ENCODE measurements around the gene DTNBP1.

The DTNBP1 gene

DNA sequence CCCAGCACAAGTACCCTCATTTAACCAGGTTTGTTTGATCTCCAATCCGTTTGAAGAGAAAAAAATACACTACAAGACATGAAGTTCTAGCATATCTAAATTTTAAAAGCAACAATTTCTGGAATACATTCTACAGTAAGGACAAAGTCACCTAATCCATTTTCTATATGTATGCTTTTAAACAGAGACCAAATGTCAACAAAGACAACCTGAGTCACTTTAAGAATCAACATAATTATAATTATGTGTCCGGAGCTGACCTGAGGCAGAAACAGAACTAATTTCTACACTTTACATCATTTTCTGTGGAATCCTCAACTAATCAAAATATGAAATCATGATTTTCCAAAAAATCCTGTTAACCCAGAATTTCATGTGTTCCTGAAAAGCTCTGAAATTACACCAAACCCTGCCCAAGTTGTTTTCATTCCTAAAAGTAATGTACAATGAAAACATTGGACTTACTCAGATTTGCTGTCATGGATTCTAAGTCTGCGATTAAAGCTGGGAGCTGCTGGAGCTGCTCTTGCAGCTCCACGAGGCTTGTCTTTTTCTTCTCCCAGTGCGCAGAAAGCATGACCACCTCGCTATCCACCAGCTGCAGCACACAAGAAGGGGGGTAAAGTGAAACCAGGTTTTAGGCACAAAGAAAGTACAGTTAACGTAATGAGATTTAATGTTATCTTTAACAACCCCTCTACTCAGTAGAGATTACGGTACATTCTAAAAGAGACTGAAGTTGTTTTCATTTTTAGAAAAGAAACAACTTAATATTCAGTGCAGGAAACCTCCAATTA is 35.8 kb downstream of the DTNBP1 start:
- no peak for DNase-seq (ENCODE audit: extremely low read depth in 1 of 2, low read depth in 1 of 2)

- DNase-seq (ENCODE audit: extremely low read depth in 1 of 2, low read depth in 1 of 2): no peak
These were observed 36.7 kb downstream of the DTNBP1 start for GRCh38 chr6:15626160-15626559.

DNA sequence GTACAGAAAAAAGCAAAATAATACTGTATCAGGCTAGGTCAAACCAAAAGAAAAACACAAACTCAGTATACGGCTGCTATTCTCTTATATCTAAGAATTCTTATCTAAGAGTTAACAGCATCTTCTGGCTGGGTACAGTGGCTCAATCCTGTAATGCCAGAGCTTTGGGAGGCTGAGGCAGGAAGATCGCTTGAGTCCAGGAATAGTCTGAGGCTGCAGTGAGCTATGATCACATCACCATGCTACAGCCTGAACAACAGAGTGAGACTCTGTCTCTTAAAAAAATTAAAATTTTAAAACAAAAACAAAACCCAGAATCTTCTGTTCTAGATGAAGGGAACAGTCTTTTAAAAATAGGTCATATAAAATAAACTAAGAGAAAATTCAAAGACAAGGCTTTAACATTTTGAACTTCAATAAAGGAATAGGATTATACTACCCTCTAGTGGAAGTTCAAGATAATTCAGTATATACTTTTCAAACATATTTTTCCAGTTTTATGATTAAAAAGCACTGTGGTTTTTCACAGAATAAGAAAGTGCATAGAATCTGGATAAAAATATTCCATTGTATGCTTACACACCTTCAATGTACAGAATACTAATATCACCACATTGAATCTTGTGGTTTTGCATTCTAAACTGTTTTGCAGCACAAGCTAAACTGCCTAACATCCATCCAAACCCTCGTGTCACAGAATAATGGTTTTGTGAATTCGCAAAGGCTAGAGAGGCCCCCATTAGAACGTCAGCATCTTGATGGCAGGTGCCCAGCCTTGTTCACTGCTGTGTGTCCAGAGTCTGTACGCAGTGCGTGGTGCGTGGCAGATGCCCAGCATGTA is 39.3 kb downstream of the DTNBP1 start:
- DNase-seq (ENCODE audit: extremely low read depth in 1 of 2, low read depth in 1 of 2): no peak

DNA sequence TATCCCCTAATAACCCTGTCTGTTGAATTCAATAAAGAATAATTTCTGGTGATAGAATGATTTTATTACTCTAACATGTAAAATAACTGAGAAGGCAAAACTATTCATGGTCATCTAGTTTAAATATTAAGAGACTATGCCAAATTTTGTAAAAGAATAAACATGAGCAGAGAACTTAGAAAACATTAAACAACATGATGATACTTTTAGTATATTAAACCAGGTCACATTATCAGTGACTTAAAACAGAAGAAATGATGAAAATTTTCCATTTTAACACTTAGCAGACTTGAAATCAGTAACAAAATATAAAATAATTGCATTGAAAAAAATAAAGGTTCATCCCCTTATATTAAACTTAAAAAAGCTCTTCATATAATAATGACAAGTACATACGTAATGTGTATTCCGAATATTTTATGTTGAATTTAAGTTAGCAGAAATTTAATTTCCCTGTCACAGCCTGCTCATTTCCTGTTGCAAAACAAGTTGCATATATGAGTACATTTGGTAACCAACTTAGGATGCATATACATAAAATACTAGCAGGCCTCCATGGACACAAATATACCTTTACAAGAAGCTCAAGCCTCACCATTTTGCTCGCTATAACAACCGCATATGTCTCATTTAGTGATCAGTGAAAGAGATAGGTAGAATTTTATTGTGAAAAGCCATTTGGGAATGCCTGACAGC is 40.6 kb downstream of the DTNBP1 start:
- DNase-seq (ENCODE audit: extremely low read depth in 1 of 2, low read depth in 1 of 2): no peak

- DNase-seq (ENCODE audit: extremely low read depth in 1 of 2, low read depth in 1 of 2): no peak
These were observed 41.4 kb downstream of the DTNBP1 start for GRCh38 chr6:15621203-15622044.

DNA sequence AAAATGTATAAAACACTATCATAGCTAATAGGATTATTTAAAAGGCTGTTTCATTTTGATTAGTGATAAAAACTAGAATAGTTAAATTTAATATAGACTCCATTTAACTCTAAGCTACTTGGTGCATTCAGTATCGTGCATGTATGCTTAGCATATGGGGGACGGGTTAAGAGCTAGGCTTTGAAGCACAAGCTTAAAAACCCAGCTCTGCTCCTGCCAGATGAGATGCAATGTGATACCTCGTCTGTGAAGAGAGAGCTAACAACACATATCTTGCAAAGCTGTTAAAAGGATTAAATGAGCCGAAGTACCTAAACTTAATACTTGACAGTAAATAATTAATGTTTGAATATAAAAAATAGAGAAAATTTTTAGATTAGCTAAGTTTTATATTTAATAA is 42.2 kb downstream of the DTNBP1 start:
- no peak for DNase-seq (ENCODE audit: extremely low read depth in 1 of 2, low read depth in 1 of 2)

GRCh38 chr6:15619330-15619729 is 43.5 kb downstream of the DTNBP1 start:
- DNase-seq (ENCODE audit: extremely low read depth in 1 of 2, low read depth in 1 of 2): no peak

GRCh38 chr6:15618685-15619084 is 44.1 kb downstream of the DTNBP1 start:
- no peak for DNase-seq (ENCODE audit: extremely low read depth in 1 of 2, low read depth in 1 of 2)

DNA sequence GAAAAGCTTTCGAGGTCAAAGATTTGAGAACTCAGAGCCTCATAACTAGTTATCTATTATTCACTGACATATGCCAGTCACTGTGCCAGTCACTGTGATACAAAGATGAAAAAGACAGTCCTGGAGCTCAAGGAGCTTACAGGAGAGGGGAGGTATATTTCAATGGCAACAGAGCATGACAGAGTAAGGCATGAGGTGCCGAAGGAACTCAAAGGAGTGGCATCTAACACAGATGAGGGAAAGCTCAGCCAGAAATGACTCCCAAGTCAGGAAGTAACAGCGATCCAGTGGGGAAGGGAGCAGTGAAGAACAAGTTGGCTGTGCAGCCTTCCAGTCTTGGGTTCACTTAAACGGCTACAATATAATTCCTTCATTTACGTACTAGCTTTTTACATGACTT is 46.6 kb downstream of the DTNBP1 start:
- DNase-seq (ENCODE audit: extremely low read depth in 1 of 2, low read depth in 1 of 2): no peak

DNA sequence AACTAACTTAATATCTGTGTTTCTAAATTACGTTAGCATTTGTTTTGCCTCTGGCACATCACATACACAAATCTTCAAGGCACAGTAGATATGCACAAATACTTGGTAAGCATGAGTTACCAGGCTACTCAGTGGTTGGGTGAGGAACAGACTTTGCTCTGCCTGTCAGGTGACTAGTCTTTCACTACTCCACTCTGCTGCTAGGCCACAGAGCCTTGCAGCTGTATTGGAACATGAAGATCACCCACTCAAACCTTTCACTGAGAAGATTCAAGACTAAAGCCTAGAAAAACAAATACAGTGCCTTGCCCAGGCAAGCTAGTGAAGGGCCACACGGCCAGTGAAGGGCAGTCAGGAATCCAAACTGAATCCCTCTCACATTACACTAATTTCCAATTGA is 47.0 kb downstream of the DTNBP1 start:
- no peak for DNase-seq (ENCODE audit: extremely low read depth in 1 of 2, low read depth in 1 of 2)

DNA sequence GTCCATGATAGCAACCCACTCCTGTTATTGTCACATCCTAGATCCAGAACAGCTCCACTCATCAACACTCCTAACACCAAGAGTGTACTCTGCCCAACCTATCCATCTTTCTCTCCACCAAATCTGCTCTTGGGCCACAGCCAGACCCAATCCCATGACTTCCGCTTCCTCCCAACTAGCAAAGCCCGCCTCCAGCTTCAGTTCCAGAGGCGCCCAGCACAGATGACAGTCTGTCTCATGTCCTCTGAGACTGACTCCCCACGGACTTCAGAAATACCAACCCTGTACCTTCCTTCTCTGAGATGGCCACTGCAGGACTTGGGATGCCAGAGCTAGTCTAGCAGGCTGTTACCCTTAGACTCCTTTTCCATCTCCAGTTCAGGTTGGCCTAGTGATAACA is 48.6 kb downstream of the DTNBP1 start:
- DNase-seq (ENCODE audit: extremely low read depth in 1 of 2, low read depth in 1 of 2): no peak

DNA sequence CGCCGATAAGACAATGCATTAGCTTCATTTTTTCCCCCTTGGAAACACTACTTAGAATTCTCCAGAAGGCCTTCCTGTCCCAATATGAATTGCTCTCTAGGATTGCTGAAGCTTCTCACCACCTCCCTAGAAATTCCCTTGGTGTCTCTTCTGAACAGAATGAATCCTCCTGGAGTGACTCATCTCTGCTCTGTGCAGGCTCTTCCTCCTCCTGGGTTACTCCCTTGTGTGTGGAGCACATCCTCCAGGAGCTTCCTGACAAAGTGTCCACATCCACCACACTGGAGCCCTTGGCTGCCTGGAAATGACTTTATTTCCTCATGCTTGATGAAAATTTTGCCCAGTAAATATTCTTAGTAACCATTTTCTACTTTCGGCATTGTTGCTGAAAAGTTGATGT is 54.4 kb downstream of the DTNBP1 start:
- no peak for DNase-seq (ENCODE audit: extremely low read depth in 1 of 2, low read depth in 1 of 2)

GRCh38 chr6:15607603-15608002 is 55.2 kb downstream of the DTNBP1 start:
- no peak for DNase-seq (ENCODE audit: extremely low read depth in 1 of 2, low read depth in 1 of 2)

GRCh38 chr6:15606347-15606746 is 56.5 kb downstream of the DTNBP1 start:
- DNase-seq (ENCODE audit: extremely low read depth in 1 of 2, low read depth in 1 of 2): no peak

- no peak for DNase-seq (ENCODE audit: extremely low read depth in 1 of 2, low read depth in 1 of 2)
These were observed 58.0 kb downstream of the DTNBP1 start for GRCh38 chr6:15604843-15605242.

GRCh38 chr6:15602154-15602553 is 60.7 kb downstream of the DTNBP1 start:
- DNase-seq (ENCODE audit: extremely low read depth in 1 of 2, low read depth in 1 of 2): no peak

DNA sequence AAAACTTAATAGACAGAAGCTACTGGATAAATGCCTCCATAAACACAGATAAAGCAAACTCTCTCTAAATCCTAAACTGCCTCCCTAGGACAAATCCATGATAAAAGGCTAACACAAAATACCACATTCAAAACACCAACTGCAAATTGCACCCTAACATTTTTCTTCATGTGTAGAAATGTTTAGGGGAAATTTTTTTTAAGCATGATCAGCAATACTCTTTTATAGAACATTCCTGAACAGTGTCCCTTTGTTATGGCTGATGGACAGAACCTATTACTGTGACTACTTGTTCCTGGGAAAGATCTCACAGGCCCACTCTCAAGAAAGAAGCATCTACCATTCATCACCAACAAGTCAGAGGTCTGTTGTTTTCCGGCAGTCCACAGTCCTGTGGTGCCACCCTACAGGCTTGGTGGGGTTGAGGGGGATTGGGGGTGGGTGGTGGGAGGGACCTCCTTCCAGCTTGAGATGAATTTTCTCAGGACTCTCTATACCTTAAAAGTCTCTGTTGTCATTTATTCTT is 64.5 kb downstream of the DTNBP1 start:
- no peak for DNase-seq (ENCODE audit: extremely low read depth in 1 of 2, low read depth in 1 of 2)

- DNase-seq (ENCODE audit: extremely low read depth in 1 of 2, low read depth in 1 of 2): no peak
These were observed 66.5 kb downstream of the DTNBP1 start for GRCh38 chr6:15596186-15596896.

DNA sequence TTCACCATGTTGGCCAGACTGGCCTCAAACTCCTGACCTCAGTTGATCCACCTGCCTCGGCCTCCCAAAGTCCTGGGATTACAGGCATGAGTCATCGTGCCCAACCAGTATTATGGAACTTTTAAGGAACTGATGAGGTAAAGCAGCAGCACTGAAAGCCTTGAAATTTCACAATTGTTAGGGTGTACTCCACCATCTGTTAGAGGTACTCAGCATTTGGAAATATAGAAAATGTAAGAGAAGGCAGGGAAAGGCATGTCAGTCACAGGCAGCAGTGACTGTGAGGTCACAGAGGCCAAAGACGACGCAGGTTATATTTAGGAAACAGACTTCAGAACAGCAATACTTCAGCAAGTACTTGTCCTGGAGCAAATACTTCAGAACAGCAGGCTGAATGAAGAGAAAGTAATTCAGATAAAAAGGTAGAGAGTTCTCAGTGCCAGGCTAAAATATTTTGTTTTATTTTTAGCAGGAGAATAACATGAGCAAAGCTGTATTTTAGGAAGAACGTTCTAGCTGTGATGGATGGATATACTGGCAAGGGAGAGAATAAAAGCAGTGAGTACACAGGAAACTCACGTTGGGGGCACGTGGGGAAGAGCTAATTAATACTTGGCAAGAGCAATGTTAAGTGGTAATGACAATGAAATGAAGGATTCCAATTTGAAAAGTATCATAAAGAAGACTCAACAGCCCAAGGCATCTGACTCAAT is 67.2 kb downstream of the DTNBP1 start:
- DNase-seq (ENCODE audit: extremely low read depth in 1 of 2, low read depth in 1 of 2): no peak

All from activated CD8-positive, alpha-beta memory T cell treated with anti-CD3 and anti-CD28 coated beads for 1 hour (primary cell).